HG03139 (cell line): ENCODE measurements around the gene INSYN2B.
"Not testable (repeated sequence)": the region's sequence is repeated elsewhere in the genome, so short reads cannot be mapped to it uniquely, and the experiment has no call there.

ENCODE experiments used
- ATAC-seq: cut with Tn5 transposase; IDR thresholded peaks from one replicate; pipeline ENCODE4 v1.9.1; 2021; ENCODE audit not compliant: unreplicated experiment

The INSYN2B gene

GRCh38 chr5:169860585-169860984 lies 119.7 kb downstream of the INSYN2B start:
- no peak for ATAC-seq

- no peak for ATAC-seq
Measured at GRCh38 chr5:169856571-169856970, 123.7 kb downstream of the INSYN2B start.

GRCh38 chr5:169851321-169851850 lies 128.9 kb downstream of the INSYN2B start:
- no peak for ATAC-seq

- ATAC-seq, result no peak
Measured at GRCh38 chr5:169850409-169850808, 129.9 kb downstream of the INSYN2B start.

GRCh38 chr5:169848792-169849191 lies 131.5 kb downstream of the INSYN2B start:
- no peak for ATAC-seq

GRCh38 chr5:169848271-169848670 lies 132.0 kb downstream of the INSYN2B start:
- ATAC-seq, result no peak

- ATAC-seq, result no peak
Measured at GRCh38 chr5:169847519-169847918, 132.8 kb downstream of the INSYN2B start.

- no peak for ATAC-seq
Measured at GRCh38 chr5:169842699-169843098, 137.6 kb downstream of the INSYN2B start.

GRCh38 chr5:169840405-169840804 lies 139.9 kb downstream of the INSYN2B start:
- ATAC-seq, result no peak

GRCh38 chr5:169838688-169839087 lies 141.6 kb downstream of the INSYN2B start:
- ATAC-seq, result peak; percentile 85

GRCh38 chr5:169837686-169838085 lies 142.6 kb downstream of the INSYN2B start:
- no peak for ATAC-seq

- ATAC-seq, result no peak
Measured at GRCh38 chr5:169836835-169837536, 143.3 kb downstream of the INSYN2B start.

GRCh38 chr5:169834540-169834939 lies 145.8 kb downstream of the INSYN2B start:
- not testable (repeated sequence) for ATAC-seq

GRCh38 chr5:169833681-169834292 lies 146.5 kb downstream of the INSYN2B start:
- ATAC-seq, result not testable (repeated sequence)

- ATAC-seq, result no peak
Measured at GRCh38 chr5:169832845-169833244, 147.4 kb downstream of the INSYN2B start.

- ATAC-seq, result no peak
Measured at GRCh38 chr5:169832304-169832703, 148.0 kb downstream of the INSYN2B start.

GRCh38 chr5:169831331-169831730 lies 149.0 kb downstream of the INSYN2B start:
- ATAC-seq, result no peak

GRCh38 chr5:169828385-169828784 lies 151.9 kb downstream of the INSYN2B start:
- no peak for ATAC-seq

- no peak for ATAC-seq
Measured at GRCh38 chr5:169827769-169828168, 152.5 kb downstream of the INSYN2B start.

GRCh38 chr5:169826618-169827017 lies 153.7 kb downstream of the INSYN2B start:
- ATAC-seq, result no peak

GRCh38 chr5:169817031-169817430 lies 163.3 kb downstream of the INSYN2B start:
- no peak for ATAC-seq

GRCh38 chr5:169814522-169814921 lies 165.8 kb downstream of the INSYN2B start:
- no peak for ATAC-seq
